Dermis microvascular lymphatic vessel endothelial cell (primary cell): Measurements from ENCODE around the gene ABCD3. TPM values are rescaled to one million over a fixed set of nuclear protein-coding genes. Genes with fewer than 3 reads are reported as not detected.

Experiments used
- DNase-seq, 2 donors: peaks; one replicate each; pipeline versions ENCODE4 v3.0.0 to v3.0.0-alpha.2; 2010; ENCODE audit warnings: low read depth in 2 of 2
- total RNA-seq: library from RNA; depleted of rRNA; stranded (reverse); fragments of >200 nt; gene quantifications from 2 replicates; pipeline ENCODE4 v1.2.1, GENCODE V29; 2014

ABCD3 gene
- total RNA-seq, 1 donor from 2014 or later: 32.2 TPM

DNA sequence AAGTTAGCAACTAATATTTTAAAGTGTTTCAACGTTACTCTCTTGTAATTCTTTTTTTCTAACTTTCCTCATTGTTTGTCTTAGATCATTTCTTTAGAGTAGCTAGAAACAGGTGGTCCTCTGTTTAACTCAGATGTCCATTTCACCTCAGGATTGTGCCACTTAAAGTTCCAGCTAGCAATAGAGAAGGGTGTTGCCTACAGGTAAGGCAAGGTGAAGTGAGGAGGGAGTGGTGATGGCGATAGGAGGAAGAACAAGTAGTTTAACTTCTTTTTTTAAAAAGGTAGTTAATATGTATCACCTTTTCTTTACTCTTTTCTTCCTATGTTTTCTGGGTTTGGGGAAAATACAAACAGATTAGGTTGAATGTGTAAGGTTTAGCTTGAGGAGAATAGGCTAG is 44.4 kb downstream of the ABCD3 start:
- DNase-seq: no peak

DNA sequence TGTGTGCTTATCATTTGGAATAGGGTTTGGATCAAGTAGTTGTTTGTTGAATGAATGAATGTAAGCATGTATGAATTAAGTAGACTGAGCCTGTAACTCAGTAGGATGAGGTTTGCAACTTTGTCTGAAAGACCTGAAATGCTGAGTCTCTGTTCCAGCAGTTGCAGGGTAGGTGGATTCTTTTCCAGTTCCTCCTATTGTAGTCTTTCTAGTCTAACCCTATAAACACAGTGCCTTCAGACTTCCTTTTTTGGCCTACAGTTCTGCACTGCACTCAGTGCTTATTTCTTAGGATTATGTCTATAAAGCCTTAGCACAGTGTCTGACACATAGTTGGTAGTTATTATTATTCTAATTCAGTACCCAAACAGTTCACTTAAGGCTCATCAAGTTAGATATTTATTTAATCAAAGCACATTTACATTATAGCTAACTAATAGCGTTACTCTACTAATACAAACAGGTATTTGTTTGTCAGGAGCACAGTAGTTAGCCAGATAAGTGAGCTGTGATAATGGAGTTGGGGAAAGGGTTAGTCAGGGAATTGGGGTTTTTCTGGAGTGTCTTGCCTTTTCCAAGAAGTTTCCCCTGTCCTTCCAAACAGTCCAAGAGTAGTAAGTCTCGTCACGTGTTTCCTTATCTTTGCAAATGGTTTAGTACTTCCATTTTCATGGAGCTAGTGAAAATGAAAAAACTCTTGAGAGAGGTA is 45.0 kb downstream of the ABCD3 start:
- DNase-seq: peak in 1 of 2 donors; percentile 19

DNA sequence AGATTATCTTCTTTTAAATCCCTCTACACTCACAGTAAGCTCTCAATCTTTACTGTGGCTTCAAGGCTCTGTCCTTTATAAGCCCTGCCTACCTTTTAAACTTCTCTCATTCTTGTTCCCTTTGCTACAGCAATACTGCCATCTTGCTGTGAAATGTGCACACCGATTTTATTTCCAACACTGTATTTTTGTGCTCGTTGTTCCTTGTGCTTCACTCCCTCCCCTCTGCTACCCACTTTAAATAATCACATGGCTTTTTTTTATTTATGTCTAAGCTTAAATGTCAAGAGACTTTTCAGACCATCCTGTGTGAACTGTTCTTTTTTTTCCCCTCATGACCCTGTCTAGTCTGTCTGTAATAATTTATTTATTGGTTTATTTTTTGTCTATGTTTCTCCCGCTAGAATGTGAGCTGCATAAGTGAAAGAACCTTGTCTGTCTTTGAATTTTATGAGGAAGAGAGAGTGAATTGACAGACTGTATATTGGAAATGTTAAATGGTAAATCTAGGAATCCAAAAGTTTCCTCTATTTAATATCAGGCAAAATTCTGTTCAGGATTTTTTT is 45.7 kb downstream of the ABCD3 start:
- peak; percentile 41 to 67 for DNase-seq

DNA sequence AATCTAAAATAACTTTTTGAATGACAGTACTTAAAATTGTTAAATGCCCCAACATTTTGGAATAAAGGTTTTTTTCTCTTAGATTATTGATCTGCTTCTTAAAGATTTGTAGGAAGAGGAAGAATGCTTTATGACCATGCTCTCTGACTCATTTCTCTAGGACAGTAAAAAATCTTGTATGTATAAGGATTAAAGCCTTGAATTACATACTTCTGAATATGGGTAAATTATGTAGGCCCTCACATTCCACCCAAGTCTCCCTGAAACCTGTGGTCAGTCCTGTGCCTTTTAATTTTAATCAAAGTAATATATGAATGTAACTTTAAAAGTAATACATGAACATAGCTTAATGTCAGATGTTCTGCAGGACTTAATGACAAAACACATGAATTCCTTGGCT is 50.5 kb downstream of the ABCD3 start:
- DNase-seq: no peak

DNA sequence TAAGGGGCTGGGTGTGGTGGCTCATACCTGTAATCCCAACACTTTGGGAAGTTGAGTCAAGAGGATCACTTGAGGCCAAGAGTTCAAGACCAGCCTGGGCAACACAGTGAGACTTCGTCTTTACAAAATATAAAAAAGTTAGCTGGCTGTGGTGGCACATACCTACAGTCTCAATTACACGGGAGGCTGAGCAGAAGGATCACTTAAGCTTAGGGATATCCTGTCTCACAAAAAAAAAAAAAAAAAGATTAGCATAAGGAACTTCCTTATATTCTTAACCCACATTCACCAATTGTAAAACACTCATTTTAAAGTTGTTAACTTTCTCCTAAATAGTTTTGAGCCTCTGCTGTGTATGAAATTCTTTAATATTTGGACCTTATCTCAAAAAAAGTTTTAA is 53.1 kb downstream of the ABCD3 start:
- no peak for DNase-seq

DNA sequence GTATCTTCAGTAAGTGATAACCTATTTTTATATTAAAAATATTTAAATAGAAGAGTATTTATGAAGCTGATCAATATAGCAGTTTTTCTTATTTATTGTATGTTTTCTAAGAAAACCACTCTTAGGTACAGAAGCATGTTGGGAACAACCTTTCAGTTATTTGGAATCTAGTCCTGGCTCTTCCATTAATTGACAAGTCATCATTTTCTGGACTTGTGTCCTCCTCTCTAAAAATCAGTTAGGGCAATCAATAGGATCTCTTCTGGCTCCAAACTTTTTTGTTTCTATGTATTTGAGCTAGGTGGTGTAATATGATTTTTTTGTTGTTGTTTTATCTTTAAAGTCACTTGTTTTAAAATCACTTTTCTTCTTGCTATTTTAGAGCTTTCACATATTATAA is 57.0 kb downstream of the ABCD3 start:
- DNase-seq: no peak

DNA sequence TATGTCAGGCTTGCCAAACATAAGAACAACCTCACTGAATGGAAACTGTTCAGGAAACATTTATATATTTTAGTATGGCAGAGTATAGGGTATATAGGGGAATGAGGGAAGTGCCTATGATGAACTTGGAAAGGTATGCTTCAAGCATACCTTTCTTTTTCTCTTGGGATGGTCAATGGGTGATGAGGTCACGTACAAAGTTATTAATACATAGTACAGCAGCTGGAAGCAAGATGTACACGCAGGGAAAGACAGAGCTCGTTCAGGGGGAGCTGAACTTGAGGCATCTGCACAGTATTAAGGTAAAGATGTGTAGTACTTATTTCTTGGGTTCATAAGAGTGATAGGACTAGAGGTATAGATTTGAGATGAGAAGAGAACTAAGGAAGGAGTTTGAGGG is 61.5 kb downstream of the ABCD3 start:
- no peak for DNase-seq

DNA sequence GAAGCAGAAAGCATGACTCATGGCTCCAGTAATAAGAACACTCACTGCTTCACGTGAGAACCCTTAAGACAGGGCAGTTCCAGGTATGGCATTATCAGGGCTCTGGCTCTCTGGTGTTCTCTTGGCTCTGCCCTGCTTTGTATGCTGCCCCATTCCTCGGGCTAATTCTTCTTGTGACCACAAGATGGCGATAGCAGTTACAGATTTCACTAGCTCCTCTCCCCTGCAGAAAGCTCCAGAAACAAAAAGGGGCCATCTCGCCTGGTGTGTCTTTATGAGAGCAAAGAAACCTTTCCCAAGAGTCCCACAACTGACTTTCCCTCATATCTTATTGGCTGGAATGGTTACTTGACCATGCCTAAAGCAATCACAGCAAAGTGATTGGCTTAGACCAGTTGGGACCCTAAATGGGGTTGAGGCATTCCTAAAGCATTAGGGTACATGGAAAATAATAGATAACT is 63.3 kb downstream of the ABCD3 start:
- peak; percentile 66 to 77 for DNase-seq

DNA sequence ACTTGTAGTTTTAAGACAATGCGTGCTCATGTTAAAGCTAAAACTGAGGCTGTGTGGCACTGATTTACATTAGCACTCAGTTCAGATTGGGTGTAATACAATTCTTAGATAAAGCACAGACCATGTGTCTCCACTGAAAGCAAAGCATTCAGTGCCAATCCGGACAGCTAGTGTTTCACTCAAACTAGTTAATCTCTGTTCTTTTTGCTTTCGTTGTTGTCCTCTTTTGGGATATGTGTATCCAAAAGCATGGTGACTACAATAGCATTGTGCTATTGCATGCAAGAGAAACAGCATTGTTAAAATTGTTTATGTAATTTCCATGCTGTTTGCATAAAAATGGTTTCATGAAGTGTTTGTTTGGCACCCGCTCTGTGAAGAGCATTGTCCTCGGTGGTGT is 68.8 kb downstream of the ABCD3 start:
- no peak for DNase-seq

DNA sequence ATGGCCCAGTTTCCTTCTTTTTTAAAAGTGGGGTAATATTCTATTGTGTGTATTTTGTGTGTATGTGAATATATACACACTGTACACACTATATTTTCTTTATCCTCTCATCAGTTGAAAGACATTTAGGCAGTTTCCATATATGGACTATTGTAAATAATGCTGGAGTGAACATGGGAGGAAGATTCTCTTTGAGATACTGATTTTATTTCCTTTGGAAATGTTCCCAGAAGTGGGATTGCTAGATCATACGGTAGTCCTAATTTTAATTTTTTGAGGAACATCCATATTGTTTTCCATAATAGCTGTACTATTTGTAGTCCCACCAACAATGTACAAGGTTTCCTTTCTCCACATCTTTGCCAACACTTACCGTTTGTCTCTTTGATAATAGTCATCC is 72.4 kb downstream of the ABCD3 start:
- no peak for DNase-seq

DNA sequence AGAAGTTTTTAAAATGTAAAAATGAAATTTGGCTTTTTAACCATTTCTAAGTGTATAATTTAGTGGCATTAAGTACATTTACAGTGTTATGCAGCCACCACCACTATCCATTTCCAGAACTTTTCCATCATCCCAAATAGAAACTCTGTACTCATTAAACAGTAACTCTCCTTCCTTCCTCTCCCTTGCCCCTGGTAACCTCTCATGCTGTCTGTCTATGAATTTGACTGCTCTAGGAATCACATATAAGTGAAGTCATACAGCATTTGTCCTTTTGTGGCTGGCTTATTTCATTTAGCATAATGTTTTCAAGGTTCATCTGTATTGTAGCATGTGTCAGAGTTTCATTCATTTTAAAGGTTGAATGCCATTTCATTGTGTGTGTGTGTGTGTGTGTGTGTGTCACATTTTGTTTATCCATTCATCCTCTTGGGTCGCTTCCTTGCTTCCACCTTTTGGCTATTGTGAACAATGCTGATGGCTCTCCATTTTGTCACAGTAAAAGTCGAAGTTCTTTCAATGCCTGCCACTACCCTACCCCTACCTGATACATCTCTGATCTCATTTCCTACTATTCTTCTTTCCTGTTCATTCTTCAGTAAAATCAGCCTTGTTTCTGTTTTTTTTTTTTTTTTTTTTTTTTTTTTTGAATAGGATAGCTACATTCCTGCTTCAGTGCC is 78.0 kb downstream of the ABCD3 start:
- DNase-seq: peak; percentile 64

DNA sequence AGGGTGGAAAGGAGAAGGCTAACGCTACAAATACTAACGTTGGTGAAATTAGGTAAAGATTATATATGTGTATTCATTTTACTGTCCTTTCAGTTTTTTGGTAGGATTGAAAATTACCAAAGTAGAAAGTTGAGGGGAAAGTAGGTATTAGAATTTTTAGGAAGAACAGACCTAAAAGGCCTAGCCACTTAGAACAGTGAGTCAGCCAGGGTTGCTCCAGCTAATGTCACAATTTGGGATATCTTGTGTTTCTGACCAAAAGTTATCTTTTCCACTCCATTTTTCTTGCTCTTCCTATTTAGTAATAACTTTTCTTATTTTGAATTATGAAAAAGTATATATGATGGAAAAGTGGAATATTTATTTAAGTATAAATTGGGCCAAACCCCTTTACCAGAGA is 83.2 kb downstream of the ABCD3 start:
- DNase-seq: no peak

DNA sequence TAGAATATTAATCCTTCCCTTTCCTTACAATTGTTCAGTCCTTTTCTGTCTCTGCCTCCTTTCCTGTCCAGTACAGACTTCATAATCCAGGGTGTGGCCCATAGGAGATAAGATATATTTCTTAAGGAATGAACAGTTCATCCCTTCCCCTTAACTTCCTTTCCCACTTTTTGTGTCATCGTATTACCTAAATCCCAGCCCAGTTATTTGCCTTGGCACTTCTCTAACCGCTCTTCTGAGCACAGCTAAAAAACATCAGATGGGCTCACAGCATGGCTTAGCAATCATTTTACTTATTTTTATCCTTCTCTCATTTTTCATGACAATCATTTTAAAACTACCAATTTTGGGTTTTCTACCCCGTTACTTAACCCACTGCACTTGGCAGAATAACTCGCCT is 83.7 kb downstream of the ABCD3 start:
- DNase-seq: no peak

DNA sequence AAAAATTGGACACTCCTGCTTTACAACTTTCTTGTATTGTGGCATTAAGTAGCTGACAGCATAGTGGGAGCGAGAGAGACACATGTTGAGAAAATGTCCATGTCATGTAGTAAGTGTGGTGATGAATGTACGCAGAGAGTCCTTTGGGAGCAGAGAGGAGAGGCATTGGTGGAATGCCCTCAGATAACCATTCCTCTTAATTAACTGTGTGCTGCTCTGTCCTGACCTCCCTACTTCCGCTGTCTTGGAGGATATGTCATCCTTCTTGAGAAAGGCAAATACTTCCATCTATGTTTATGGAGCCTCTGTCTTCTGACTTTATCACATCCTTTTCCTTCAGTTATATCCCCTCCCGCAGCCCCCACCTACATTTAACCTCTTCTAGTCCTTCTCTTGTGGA is 85.0 kb downstream of the ABCD3 start:
- DNase-seq: no peak

DNA sequence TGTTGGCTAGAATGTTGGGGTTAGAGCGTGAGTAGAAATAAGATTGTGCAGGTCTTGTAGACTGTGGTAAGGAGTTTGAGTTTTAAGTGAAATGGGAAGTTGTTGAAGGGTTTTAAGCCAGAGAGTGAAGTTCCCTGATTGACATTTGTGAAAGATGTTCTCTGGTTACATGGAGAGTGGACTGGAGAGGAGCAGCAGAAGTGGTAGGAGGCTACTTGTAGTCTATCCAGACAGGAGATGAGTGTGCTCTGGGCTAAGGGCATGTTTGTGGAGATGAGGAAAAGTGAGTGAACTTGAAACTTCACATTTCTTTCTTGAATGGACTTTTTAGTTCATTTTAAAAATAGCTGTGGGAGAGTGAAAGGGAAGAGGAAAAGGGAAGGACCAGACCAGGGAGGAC is 86.4 kb downstream of the ABCD3 start:
- DNase-seq: no peak

DNA sequence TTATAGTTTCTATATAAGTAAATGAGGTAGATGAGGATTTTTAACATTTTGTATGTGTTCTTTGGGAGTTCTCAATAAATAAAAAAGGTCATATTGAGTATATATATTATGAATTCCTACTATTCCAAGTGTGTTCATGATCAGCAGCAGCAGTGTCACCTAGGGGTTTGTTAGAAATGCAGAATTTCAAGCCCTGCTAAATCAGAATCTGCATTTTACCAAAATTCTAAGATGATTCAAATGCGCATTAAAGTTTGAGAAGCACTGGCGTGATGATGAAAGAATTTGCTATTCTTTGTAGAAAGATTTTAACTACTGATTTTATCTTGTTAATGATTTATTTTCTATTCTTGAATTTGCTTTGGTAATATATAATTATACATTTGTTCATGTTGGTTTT is 94.6 kb downstream of the ABCD3 start:
- no peak for DNase-seq

DNA sequence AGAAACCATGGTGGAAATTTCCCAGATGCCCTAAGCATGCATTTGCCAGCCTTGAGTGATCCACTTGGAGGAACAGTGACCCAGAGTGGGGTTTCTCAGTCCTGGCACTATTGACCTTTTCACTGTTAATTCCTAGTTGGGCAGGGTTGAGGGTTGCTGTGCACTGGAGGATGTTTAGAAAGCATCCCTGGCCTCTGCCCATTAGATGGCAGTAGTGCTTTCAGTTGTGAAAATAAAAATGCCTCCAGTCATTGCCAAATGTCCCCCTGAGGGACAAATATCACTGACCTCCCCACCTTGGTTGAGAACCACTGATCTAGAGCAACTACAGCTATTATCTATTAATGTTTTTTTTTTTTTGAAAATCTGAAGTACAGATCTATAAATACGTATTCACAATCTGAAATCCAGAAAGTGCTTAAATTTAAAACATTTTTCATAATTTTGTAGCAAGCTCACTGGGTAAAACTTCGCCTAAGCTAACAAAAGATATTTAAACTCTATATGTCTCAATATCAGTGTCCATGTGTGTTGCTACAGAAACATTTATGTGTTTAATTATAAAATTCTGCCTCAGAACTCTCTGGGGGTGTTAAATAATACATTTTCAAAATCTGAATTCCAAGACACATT is 96.0 kb downstream of the ABCD3 start:
- DNase-seq: peak; percentile 34 to 51

DNA sequence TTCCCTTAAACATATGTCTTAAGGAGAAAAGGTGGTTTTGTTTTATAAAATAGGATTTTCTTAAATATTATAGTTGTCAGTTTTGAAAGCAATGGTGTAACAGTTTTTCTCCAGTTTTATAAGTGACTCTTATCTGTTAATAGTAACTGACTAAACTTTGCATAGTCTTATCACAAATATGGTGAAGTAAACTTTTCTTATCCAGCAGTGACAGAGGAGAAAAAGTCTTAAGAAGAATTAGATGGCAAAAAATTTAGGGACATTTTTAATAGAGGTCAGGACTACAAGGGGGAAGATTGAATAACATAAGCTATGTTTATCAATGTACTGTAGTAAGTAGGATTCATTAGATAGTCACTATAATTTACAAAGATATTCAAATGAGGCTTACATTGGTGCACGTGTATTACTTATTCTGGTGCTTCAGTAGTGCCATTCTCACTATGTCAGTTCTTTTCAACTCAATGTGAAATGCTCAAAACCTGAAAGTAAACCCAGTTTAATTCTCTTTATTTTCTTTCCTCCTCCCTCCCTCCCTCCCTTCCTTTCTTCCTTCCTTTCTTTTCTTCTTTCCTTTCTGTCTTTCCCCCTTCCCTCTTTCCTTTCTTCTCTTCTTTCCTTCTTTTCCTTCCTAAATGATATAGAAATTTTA is 97.2 kb downstream of the ABCD3 start:
- no peak for DNase-seq

DNA sequence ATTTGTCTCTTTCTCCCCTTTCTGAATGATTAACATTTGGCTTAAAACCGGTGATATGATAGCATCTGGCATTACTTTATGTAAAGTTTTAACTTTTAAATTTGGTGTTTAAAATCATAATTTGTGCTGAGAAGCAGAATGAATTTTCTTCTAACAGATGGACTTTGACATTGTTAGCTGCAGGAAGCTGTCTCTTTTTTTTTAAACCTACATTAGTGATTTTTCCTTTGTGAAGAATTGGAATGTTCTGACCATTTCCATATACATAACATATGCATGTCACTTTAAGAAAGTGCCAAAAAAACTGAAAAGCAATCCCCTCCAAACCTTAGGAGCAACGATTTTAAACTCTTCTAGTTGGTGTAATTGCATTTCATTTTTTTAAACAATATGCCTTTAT is 101.2 kb downstream of the ABCD3 start:
- DNase-seq: no peak

DNA sequence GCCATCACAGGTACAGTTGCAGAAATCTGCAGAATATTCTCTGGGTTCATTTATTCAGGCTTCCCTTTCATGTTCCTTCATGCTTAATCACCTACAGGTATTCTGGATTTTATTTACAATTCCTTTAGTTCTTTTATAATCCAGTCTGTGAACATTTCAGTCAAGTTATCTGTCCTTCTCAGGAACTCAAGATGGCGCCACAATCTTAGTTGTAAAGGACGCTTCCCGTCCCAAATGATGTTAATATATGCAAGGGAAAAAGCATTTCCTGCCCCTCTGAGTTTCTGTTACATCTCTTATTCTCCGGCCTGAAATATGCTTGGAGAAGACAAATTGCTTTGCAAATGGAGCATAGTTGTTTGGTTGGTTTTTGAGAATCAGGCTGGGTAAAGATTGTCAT is 104.1 kb downstream of the ABCD3 start:
- peak; percentile 40 to 63 for DNase-seq

DNA sequence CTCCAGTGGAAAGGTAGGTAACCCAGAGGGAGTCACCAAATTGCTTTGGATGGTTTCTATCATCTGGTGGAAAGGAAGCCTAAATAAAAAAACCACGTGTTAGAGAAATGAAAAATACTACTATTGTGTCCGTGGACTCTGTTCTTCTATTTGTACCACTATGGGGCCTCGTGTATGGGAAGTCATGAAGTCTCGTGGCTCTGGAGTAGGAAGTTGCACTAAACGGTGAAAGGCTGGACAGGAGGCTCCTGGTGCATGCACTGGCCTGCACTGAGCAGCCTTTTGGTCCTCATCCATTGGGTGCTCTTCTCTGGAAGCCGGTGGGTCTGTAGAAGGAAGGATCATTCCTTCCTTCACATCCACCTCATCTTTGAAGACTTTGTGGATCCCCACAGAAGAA is 106.3 kb downstream of the ABCD3 start:
- DNase-seq: no peak
